Effector memory CD4-positive, alpha-beta T cell (primary cell): Measurements from ENCODE around the gene DGKG.

Experiments
- DNase-seq, 3 donors: peaks; one replicate each; pipeline ENCODE4 v3.0.0-alpha.2; 2020
- H3K27ac ChIP-seq: 2 replicates; pipeline ENCODE4 v1.7.0; 2013; ENCODE audit warnings: mild to moderate bottlenecking, low read length, moderate library complexity; ENCODE audit not compliant: insufficient read depth, poor library complexity, severe bottlenecking
- H3K27me3 ChIP-seq: replicated peaks from 2 replicates; pipeline ENCODE4 v1.7.0; 2013; ENCODE audit warnings: mild to moderate bottlenecking, low read length; ENCODE audit not compliant: insufficient read depth, control insufficient read depth, poor library complexity, severe bottlenecking
- H3K36me3 ChIP-seq: 2 replicates; pipeline ENCODE4 v1.7.0; 2013; ENCODE audit warnings: mild to moderate bottlenecking, low read length, moderate library complexity; ENCODE audit not compliant: control insufficient read depth, insufficient read depth
- H3K4me1 ChIP-seq: 2 replicates; pipeline ENCODE4 v1.7.0; 2013; ENCODE audit warnings: low read length, mild to moderate bottlenecking; ENCODE audit not compliant: control insufficient read depth, insufficient read depth, poor library complexity, severe bottlenecking
- H3K4me3 ChIP-seq: 2 replicates; pipeline ENCODE4 v1.7.0; 2013; ENCODE audit warnings: low read length, low read depth, mild to moderate bottlenecking; ENCODE audit not compliant: insufficient read depth, poor library complexity, severe bottlenecking
- H3K9me3 ChIP-seq: 2 replicates; pipeline ENCODE4 v1.7.0; 2013; ENCODE audit warnings: mild to moderate bottlenecking, low read length, moderate library complexity; ENCODE audit not compliant: control insufficient read depth

Gene DGKG

DNA sequence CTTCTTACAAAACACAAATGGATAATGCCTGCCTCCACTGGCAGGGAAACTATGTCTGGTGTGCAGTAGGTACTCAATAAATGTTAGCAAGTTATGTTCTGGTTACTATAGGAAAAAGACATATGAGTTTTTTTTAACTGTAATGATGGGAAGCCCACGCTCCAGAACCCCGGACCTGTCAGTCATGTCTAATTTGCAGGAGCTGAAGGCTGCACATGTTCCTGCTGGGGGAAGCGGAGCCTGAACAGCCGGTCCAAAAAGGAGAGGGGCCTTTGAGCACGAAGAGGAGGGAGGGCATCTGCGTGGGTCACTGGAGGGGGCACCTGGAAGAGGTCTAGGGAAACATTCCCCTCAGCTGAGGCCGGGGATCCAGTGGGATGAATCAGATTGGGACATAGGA is 113.2 kb downstream of the DGKG start:
- no peak for DNase-seq
- Histone ChIP-seq H3K27me3 (no peaks in the 10 kb centered on the region), H3K36me3 (no peaks in the 10 kb centered on the region), H3K4me3 (no peak overlapping the region), H3K4me1 (no peaks in the 10 kb centered on the region), H3K9me3 (no peaks in the 10 kb centered on the region), H3K27ac (no peak overlapping the region)

- Histone ChIP-seq H3K27me3 (no peaks in the 10 kb centered on the region), H3K9me3 (no peaks in the 10 kb centered on the region), H3K4me3 (no peak overlapping the region), H3K27ac (no peak overlapping the region), H3K36me3 (no peaks in the 10 kb centered on the region), H3K4me1 (no peaks in the 10 kb centered on the region)
- no peak for DNase-seq
Measured at GRCh38 chr3:186247821-186248814, 113.9 kb downstream of the DGKG start.

- no peaks in the 10 kb centered on the region for H3K4me1 ChIP-seq
- no peak overlapping the region for H3K27ac ChIP-seq
- H3K4me3 ChIP-seq: no peak overlapping the region
- H3K9me3 ChIP-seq: no peaks in the 10 kb centered on the region
- no peak for DNase-seq
- no peaks in the 10 kb centered on the region for H3K27me3 ChIP-seq
- no peaks in the 10 kb centered on the region for H3K36me3 ChIP-seq
Measured at GRCh38 chr3:186246941-186247340, 115.1 kb downstream of the DGKG start.

- no peaks in the 10 kb centered on the region for H3K9me3 ChIP-seq
- H3K36me3 ChIP-seq: no peaks in the 10 kb centered on the region
Measured at GRCh38 chr3:186244016-186244415, 118.0 kb downstream of the DGKG start.

DNA sequence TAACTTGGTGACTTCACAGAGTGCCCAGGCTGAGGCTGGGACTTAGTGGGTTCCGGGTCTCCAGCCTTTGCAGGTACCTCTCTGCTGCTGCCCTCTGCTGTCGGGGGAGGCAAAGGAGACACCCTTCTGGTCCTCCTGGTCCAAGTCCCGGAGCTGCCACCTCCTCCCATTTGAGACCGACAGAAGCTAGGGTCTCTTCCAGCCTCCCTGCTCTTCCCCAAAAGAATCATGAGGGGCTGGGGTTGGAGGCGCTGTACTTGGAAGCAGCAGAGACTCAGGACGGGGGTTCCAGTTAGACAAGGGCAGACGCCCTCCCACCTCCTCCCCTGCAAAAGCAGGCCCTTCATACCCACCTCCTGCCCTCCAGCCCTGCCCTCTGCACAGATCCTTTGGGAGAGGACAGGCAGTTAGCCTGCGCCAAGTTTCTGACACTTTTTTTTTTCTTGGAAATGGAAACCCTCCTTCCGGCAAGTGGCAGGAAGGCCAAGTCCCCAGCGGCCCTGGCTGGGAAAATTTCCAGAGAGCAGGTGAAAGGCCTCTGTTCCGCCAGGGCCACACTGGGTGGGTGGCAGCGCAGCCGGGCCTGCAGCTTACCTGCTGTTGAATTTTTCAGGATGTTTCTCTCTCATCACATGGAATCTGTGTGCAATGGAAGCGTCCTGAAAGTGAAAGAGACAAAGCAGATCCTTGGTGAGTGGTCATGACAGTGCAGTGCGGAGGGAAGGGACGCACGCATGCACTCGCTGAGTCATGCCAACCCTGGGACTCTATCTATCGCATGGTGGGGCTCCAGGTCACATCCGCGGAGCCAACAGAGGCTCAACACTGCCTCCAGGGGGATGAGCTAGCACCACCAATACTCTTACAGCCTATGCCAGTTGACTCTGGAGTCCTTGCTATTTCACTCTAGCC is 119.9 kb downstream of the DGKG start:
- Histone ChIP-seq H3K27me3 (no peaks in the 10 kb centered on the region), H3K36me3 (no peaks in the 10 kb centered on the region), H3K27ac (no peak overlapping the region), H3K9me3 (no peaks in the 10 kb centered on the region), H3K4me1 (no peaks in the 10 kb centered on the region), H3K4me3 (no peak overlapping the region)
- no peak for DNase-seq

More at GRCh38 chr3:186244016-186244415, 118.0 kb downstream of the DGKG start:
- H3K27me3 ChIP-seq: no peaks in the 10 kb centered on the region
- DNase-seq: no peak
- H3K4me1 ChIP-seq: no peaks in the 10 kb centered on the region
- H3K27ac ChIP-seq: no peak overlapping the region
- no peak overlapping the region for H3K4me3 ChIP-seq

DNA sequence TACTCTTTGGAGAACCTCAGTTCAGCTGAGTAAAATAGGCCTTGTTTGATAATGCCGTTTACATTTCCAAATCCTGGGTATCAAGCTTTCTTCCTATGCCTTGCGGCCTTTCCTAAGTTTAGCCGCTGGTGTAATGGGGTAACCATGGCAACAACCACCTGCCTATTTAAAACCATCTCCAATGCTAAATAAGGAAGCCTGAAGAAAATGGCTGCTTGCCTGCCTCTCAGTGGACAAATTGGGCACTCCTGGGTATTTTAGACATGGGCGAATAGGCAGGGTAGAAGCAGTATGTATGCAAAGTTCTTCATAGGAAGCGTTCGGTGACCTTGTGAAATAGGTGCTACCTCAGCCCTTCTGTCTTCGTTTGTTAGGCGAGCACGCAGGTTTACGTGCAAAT is 122.7 kb downstream of the DGKG start:
- H3K27ac ChIP-seq: no peak overlapping the region
- H3K4me1 ChIP-seq: no peaks in the 10 kb centered on the region
- no peaks in the 10 kb centered on the region for H3K27me3 ChIP-seq
- DNase-seq: no peak
- no peak overlapping the region for H3K4me3 ChIP-seq
- H3K9me3 ChIP-seq: no peaks in the 10 kb centered on the region
- no peaks in the 10 kb centered on the region for H3K36me3 ChIP-seq

DNA sequence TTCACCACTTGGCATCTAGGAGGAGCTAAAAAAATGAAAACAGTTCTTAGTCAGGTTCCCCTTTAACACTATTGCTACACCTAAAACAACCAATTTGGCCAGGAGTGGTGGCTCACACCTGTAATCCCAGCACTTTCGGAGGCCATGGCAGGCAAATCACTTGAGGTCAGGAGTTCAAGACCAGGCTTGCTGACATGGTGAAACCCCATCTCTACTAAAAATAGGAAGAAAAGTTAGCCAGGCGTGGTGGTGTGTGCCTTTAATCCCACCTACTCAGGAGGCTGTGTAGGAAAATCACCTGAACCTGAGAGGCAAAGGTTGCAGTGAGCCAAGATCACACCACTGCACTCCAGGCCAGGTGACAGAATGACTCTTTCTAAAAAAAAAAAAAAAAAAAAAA is 124.1 kb downstream of the DGKG start:
- Histone ChIP-seq H3K27ac (no peak overlapping the region), H3K4me3 (no peak overlapping the region), H3K9me3 (no peaks in the 10 kb centered on the region), H3K36me3 (no peaks in the 10 kb centered on the region), H3K4me1 (no peaks in the 10 kb centered on the region), H3K27me3 (no peaks in the 10 kb centered on the region)
- DNase-seq: no peak

DNA sequence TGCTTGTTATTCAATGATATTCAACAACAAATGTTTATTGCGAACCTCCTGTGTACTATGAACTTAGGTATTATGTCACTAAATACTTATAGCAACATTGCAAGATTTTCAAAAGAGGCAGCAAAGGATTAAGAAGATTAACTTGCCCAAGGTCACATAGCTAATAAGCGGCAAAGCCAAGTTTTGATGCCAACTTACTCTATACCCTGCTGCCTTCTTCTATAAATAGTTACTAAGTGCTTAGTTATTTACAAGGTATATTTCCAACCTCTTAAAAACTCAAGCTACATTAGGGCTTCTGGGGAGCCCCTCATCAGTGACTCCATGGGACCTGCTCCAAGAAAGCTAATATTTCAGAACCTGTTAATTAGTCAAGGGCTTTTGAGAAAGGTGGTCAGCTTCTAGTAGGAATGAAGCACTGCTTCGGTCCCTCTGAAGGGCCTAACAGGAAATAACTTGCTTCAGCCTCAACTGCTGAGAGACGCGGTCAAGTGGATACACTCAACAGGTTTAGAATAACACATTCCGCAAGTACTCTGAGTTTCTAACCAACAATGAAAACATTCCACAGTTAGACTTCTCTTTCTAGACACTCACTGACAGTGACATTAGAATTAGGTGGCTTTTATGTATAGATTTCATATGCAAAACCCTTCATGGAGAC is 125.5 kb downstream of the DGKG start:
- no peaks in the 10 kb centered on the region for H3K4me1 ChIP-seq
- H3K4me3 ChIP-seq: no peak overlapping the region
- H3K36me3 ChIP-seq: no peaks in the 10 kb centered on the region
- no peak for DNase-seq
- H3K9me3 ChIP-seq: no peaks in the 10 kb centered on the region
- no peak overlapping the region for H3K27ac ChIP-seq
- no peaks in the 10 kb centered on the region for H3K27me3 ChIP-seq

GRCh38 chr3:186235554-186235953 is 126.5 kb downstream of the DGKG start:
- no peaks in the 10 kb centered on the region for H3K27me3 ChIP-seq
- H3K4me1 ChIP-seq: no peaks in the 10 kb centered on the region
- no peak overlapping the region for H3K4me3 ChIP-seq
- no peaks in the 10 kb centered on the region for H3K9me3 ChIP-seq
- no peaks in the 10 kb centered on the region for H3K36me3 ChIP-seq
- H3K27ac ChIP-seq: no peak overlapping the region
- DNase-seq: no peak
